Measurements from ENCODE around the gene THSD7A.

- no peak for TF ChIP-seq EZH2phosphoT487 (IDR thresholded peaks at IDR 0.05; ENCODE audit: low read length)
- TF ChIP-seq CTCF (IDR thresholded peaks at IDR 0.05; ENCODE audit: low read length): no peak
Observed at GRCh38 chr7:11489280-11489679, 342.7 kb downstream of the THSD7A start.
